ENCODE measurements around the gene KRI1. TPM values are rescaled to one million over a fixed set of nuclear protein-coding genes. Genes with fewer than 3 reads are reported as not detected.

The KRI1 gene
- total RNA-seq, 1 experiment from 2014 or later = 24.5 TPM

DNA sequence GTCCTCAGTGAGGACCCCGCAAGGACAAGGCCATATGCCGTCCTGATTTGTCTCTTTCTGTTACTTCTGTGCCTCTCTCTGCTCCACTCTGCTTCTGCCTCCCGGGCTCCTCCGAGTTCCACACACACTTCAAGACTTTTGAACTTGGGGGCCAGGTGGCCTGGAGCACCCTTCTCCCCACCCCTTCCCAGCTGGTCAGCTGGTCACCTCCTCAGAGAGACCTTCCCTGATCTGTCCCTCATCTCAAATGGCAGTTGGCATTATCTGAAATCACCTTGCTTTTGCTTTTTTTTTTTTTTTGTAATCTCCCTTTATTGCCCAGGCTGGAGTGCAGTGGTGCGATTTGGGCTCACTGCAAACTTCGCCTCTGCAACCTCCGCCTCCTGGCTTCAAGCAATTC is 46.4 kb downstream of the KRI1 start:
- no peak overlapping the region for H2AFZ ChIP-seq
- H3K9me3 ChIP-seq (ENCODE audit: insufficient read depth, low read depth) = no peaks in the 10 kb centered on the region
- H3F3A ChIP-seq (ENCODE audit: insufficient read depth, low read depth) = peaks cover 33% of the 10 kb centered on the region
- H3K79me2 ChIP-seq (ENCODE audit: low read depth) = no peaks in the 10 kb centered on the region
- no peak for TF ChIP-seq EZH2 (IDR thresholded peaks at IDR 0.05; ENCODE audit: low read depth)
- TF ChIP-seq, protein P1, sequence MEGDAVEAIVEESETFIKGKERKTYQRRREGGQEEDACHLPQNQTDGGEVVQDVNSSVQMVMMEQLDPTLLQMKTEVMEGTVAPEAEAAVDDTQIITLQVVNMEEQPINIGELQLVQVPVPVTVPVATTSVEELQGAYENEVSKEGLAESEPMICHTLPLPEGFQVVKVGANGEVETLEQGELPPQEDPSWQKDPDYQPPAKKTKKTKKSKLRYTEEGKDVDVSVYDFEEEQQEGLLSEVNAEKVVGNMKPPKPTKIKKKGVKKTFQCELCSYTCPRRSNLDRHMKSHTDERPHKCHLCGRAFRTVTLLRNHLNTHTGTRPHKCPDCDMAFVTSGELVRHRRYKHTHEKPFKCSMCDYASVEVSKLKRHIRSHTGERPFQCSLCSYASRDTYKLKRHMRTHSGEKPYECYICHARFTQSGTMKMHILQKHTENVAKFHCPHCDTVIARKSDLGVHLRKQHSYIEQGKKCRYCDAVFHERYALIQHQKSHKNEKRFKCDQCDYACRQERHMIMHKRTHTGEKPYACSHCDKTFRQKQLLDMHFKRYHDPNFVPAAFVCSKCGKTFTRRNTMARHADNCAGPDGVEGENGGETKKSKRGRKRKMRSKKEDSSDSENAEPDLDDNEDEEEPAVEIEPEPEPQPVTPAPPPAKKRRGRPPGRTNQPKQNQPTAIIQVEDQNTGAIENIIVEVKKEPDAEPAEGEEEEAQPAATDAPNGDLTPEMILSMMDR (conservative IDR thresholded peaks at IDR 0.05) = no peak
- 0 out of 2 replicates have a peak, but pooled peaks cover 4% of the 10 kb centered on the region for H4K20me1 ChIP-seq (ENCODE audit: insufficient read depth)
- peaks cover 28% of the 10 kb centered on the region for H3K4me1 ChIP-seq (replicated peaks; ENCODE audit: insufficient read depth)
- H3K27me3 ChIP-seq (ENCODE audit: insufficient read depth, low read depth) = peaks cover 4% of the 10 kb centered on the region; the same call in 1 of the 2 replicates
- no peak overlapping the region for H3K4me3 ChIP-seq
- H3K9me2 ChIP-seq (ENCODE audit: insufficient read depth) = no peaks in the 10 kb centered on the region
- no peak for DNase-seq
- ChIA-PET POLR2A (ENCODE audit: unreplicated experiment) (no interaction called here), CTCF (no interaction called here)
- no peaks in the 10 kb centered on the region for H3K36me3 ChIP-seq (ENCODE audit: low read depth)
- H3K27ac ChIP-seq = no peak overlapping the region
- intact Hi-C loops (cut with micrococcal nuclease; ENCODE audit: unreplicated experiment) = no loop called here
- no TSS peak for BruUV-seq (replicated peaks)
- no peak overlapping the region for H3K4me2 ChIP-seq

DNA sequence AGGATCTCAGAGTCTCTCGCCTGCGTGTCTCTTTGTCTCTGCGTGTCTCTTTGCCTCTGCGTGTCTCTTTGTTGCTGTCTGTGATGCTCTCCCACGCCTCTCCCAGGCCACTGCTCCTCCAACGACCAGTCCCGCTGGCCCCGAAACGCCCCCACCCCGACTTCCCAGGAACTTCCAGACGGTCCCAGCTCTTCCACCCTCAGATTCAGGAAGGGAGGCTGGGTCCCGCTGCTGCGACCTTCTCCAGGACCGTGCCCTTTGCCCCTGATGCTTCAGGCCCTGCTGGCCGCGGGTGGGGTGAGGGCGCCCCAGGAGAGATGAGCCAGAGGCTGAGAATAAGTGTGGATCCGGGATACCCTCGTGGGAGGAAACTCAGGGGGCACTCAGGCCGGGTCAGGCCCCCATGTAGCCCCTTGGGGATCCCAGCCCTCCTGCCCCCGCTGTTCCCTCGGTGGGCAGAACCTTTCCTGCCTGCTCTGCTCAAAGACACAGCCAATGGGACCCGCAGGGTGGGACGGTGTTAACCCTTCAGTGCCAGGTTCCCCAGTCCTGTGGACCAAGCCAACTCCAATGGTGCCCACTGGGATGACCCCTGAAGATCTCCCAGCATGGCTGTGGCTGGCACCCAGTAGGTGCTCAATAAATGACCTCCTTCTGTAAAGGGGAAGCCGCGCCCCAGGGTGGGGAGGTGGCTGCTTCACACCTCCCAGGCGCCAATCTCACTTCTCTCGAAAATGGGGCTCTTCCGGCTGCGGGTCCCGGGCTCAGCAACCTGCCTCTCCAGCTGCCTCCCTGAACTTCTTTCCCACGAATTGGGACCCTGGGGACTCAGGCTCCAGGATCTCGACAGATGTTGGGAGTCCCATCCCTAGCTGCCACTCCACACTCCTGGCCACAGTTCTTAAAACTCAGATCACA is 47.1 kb downstream of the KRI1 start:
- ChIA-PET CTCF (no interaction called here), POLR2A (ENCODE audit: unreplicated experiment) (interaction anchor here (0.7 kb wide), 1 partner anchor 127 kb away, joined by 20 read pairs; no protein-coding TSS in a partner anchor)
- H3K4me1 ChIP-seq (replicated peaks; ENCODE audit: insufficient read depth) = peaks cover 28% of the 10 kb centered on the region
- H3K4me3 ChIP-seq = no peak overlapping the region
- peaks cover 4% of the 10 kb centered on the region; the same call in 1 of the 2 replicates for H3K27me3 ChIP-seq (ENCODE audit: insufficient read depth, low read depth)
- BruUV-seq (replicated peaks) = no TSS peak
- no peak overlapping the region for H3K27ac ChIP-seq
- intact Hi-C loops (cut with micrococcal nuclease; ENCODE audit: unreplicated experiment) = no loop called here
- no peaks in the 10 kb centered on the region for H3K9me3 ChIP-seq (ENCODE audit: insufficient read depth, low read depth)
- peaks cover 33% of the 10 kb centered on the region for H3F3A ChIP-seq (ENCODE audit: insufficient read depth, low read depth)
- no peaks in the 10 kb centered on the region for H3K79me2 ChIP-seq (ENCODE audit: low read depth)
- no peak for DNase-seq
- H2AFZ ChIP-seq = no peak overlapping the region
- no peak for TF ChIP-seq EZH2 (IDR thresholded peaks at IDR 0.05; ENCODE audit: low read depth)
- TF ChIP-seq, protein P1 (conservative IDR thresholded peaks at IDR 0.05) = no peak
- no peaks in the 10 kb centered on the region for H3K9me2 ChIP-seq (ENCODE audit: insufficient read depth)
- no peaks in the 10 kb centered on the region for H3K36me3 ChIP-seq (ENCODE audit: low read depth)
- peak overlapping the region; percentile 97 for H3K4me2 ChIP-seq
- H4K20me1 ChIP-seq (ENCODE audit: insufficient read depth) = 0 out of 2 replicates have a peak, but pooled peaks cover 4% of the 10 kb centered on the region

DNA sequence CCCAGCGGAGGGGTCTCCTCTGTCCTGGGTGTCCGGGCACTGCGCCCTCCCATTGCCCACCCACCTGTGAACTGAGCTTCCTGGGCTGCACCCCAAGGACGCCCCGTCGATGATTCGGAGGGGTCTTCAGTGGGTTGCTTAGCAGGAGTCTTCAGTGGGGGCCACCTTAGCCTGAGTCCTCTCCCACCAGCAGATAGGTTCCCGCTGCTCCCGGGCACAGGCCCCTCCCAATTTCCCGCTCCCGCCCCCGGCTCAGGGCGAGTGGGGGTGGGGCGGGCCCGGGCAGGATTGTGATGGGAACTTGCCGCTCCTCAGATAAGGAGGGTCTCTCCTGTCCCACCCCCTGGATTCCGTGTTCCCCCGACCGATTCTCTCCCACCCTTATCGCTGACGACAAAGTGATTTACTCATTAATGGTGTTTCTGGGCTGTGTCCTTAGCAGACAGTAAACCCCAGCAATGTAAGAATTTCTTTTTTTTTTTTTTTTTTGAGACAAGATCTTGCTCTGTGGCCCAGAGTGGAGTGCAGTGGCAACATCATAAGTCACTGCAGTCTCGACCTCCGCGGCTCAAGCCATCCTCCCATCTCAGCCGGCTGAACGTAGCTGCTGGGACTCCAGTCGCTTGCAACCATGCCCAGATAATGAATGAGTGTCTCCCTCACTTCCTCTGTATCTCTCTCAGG is 47.9 kb downstream of the KRI1 start:
- DNase-seq = peak in 1 of 2 experiments; percentile 65
- no peaks in the 10 kb centered on the region for H3K9me3 ChIP-seq (ENCODE audit: insufficient read depth, low read depth)
- H3K36me3 ChIP-seq (ENCODE audit: low read depth) = no peaks in the 10 kb centered on the region
- no TSS peak for BruUV-seq (replicated peaks)
- peak overlapping the region; percentile 82 for H3K4me3 ChIP-seq
- POLR2A ChIA-PET (ENCODE audit: unreplicated experiment) = interaction anchor here (0.7 kb wide), 1 partner anchor 128 kb away, joined by 20 read pairs; no protein-coding TSS in a partner anchor
- 0 out of 2 replicates have a peak, but pooled peaks cover 4% of the 10 kb centered on the region for H4K20me1 ChIP-seq (ENCODE audit: insufficient read depth)
- H2AFZ ChIP-seq = peak overlapping the region; percentile 97
- peak overlapping the region; percentile 97 for H3K4me2 ChIP-seq
- peaks cover 28% of the 10 kb centered on the region for H3K4me1 ChIP-seq (replicated peaks; ENCODE audit: insufficient read depth)
- TF ChIP-seq, protein P1 (conservative IDR thresholded peaks at IDR 0.05) = no peak
- TF ChIP-seq EZH2 (IDR thresholded peaks at IDR 0.05; ENCODE audit: low read depth) = no peak
- H3K27me3 ChIP-seq (ENCODE audit: insufficient read depth, low read depth) = peaks cover 4% of the 10 kb centered on the region; the same call in 1 of the 2 replicates
- peaks cover 33% of the 10 kb centered on the region for H3F3A ChIP-seq (ENCODE audit: insufficient read depth, low read depth)
- no peaks in the 10 kb centered on the region for H3K9me2 ChIP-seq (ENCODE audit: insufficient read depth)
- CTCF ChIA-PET = no interaction called here
- no peaks in the 10 kb centered on the region for H3K79me2 ChIP-seq (ENCODE audit: low read depth)
- H3K27ac ChIP-seq = no peak overlapping the region
- intact Hi-C loops (cut with micrococcal nuclease; ENCODE audit: unreplicated experiment) = no loop called here
